HL-60 (cell line): ENCODE measurements around the gene BLTP3B.

ENCODE experiments used
- GABPA ChIP-seq: IDR thresholded peaks from 2 replicates; pipeline ENCODE4 v1.6.1; 2012; ENCODE audit warnings: low read depth
- POLR2AphosphoS5 ChIP-seq: IDR thresholded peaks from 2 replicates; pipeline ENCODE4 v1.6.1; 2012; ENCODE audit warnings: low read depth
- SPI1 ChIP-seq: IDR thresholded peaks from 2 replicates; pipeline ENCODE4 v1.6.1; 2012; ENCODE audit warnings: low read depth, mild to moderate bottlenecking, borderline replicate concordance
- TF ChIP-seq, protein P1 (sequence below): IDR thresholded peaks from one replicate; pipeline ENCODE4 v1.5.1; 2011; ENCODE audit warnings: low read length, control low read depth, inconsistent platforms; ENCODE audit not compliant: insufficient read depth
- TF ChIP-seq, protein P2 (sequence below): IDR thresholded peaks from 2 replicates; pipeline ENCODE4 v1.6.1; 2012; ENCODE audit warnings: low read depth; ENCODE audit not compliant: insufficient replicate concordance

DNA sequence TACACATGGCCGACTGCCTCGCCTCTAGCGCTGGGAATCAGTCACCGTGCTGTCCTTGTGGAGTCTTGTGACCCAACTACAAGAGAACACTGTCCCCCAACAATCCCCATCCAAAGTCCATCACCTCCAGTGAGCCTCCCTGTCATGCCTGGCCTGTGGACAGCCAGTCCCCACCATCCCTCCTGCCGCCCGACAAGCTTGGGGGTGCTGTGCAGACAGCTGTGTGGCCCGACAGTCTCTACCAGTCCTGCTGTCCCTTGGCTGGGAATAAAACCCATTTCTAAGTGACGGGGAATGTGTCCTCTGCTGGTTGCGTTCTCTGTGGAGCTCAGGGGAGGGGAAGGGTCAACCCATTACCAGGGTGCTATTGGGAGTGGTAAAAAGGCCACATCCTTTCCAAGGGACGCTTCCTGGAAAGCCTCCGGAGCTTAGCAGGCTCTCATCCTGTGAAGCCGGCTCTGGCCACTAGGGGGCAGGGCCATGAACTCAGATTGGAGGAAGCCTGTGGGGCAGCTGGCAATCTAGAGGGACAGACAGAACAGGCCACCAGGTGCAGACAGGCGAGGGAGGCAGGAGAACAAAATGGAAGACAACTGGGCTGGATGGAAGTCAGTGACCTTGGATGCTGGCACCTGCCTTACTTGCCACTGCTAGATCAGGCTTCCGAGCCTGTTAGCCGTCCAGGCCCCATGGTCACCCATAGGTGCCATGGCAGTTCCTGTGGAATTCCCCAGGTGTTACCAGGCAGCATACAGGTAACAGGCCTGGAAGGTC is 12.0 kb upstream of the BLTP3B start:
- TF ChIP-seq, protein P1, sequence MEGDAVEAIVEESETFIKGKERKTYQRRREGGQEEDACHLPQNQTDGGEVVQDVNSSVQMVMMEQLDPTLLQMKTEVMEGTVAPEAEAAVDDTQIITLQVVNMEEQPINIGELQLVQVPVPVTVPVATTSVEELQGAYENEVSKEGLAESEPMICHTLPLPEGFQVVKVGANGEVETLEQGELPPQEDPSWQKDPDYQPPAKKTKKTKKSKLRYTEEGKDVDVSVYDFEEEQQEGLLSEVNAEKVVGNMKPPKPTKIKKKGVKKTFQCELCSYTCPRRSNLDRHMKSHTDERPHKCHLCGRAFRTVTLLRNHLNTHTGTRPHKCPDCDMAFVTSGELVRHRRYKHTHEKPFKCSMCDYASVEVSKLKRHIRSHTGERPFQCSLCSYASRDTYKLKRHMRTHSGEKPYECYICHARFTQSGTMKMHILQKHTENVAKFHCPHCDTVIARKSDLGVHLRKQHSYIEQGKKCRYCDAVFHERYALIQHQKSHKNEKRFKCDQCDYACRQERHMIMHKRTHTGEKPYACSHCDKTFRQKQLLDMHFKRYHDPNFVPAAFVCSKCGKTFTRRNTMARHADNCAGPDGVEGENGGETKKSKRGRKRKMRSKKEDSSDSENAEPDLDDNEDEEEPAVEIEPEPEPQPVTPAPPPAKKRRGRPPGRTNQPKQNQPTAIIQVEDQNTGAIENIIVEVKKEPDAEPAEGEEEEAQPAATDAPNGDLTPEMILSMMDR: peak; percentile 70
- TF ChIP-seq POLR2AphosphoS5: no peak
- TF ChIP-seq, protein P2, sequence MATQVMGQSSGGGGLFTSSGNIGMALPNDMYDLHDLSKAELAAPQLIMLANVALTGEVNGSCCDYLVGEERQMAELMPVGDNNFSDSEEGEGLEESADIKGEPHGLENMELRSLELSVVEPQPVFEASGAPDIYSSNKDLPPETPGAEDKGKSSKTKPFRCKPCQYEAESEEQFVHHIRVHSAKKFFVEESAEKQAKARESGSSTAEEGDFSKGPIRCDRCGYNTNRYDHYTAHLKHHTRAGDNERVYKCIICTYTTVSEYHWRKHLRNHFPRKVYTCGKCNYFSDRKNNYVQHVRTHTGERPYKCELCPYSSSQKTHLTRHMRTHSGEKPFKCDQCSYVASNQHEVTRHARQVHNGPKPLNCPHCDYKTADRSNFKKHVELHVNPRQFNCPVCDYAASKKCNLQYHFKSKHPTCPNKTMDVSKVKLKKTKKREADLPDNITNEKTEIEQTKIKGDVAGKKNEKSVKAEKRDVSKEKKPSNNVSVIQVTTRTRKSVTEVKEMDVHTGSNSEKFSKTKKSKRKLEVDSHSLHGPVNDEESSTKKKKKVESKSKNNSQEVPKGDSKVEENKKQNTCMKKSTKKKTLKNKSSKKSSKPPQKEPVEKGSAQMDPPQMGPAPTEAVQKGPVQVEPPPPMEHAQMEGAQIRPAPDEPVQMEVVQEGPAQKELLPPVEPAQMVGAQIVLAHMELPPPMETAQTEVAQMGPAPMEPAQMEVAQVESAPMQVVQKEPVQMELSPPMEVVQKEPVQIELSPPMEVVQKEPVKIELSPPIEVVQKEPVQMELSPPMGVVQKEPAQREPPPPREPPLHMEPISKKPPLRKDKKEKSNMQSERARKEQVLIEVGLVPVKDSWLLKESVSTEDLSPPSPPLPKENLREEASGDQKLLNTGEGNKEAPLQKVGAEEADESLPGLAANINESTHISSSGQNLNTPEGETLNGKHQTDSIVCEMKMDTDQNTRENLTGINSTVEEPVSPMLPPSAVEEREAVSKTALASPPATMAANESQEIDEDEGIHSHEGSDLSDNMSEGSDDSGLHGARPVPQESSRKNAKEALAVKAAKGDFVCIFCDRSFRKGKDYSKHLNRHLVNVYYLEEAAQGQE: no peak
- no peak for TF ChIP-seq GABPA
- TF ChIP-seq SPI1: no peak
